CD14-positive monocyte (primary cell): Measurements from ENCODE around the gene UNC5A. TPM values are rescaled to one million over a fixed set of nuclear protein-coding genes. Genes with fewer than 3 reads are reported as not detected.
A peak's percentile ranks its signal among the peaks of the same experiment; 100 is the strongest.

Source experiments
- DNase-seq, 3 donors: peaks; one replicate each; pipeline ENCODE4 v3.0.0-alpha.2; 2011 to 2022
- H2AFZ ChIP-seq: 2 replicates; pipeline ENCODE4 v1.6.0; 2012; ENCODE audit warnings: mild to moderate bottlenecking, low read depth, low read length, inconsistent platforms; ENCODE audit not compliant: insufficient read depth, poor library complexity, severe bottlenecking
- H3K27ac ChIP-seq, 2 donors: 1 replicate in 1 of 2; 2 replicates in 1 of 2; pipeline ENCODE4 v1.5.1; 2012 to 2013; ENCODE audit warnings: low read length in 2 of 2, control low read depth in 1 of 2, inconsistent platforms in 1 of 2, low read depth in 1 of 2, mild to moderate bottlenecking in 1 of 2
- H3K27me3 ChIP-seq, 2 donors: one replicate each; pipeline versions ENCODE4 v1.6.0 to v1.6.1; 2011 to 2013; ENCODE audit warnings: low read length in 2 of 2; ENCODE audit not compliant: control insufficient read depth in 2 of 2, insufficient read depth in 2 of 2
- H3K36me3 ChIP-seq, 2 donors: replicated peaks in 1 of 2; 1 replicate in 1 of 2; 2 replicates in 1 of 2; pipeline versions ENCODE4 v1.5.1 to v1.6.1; 2012 to 2013; ENCODE audit warnings: low read length in 2 of 2, control low read depth in 1 of 2, inconsistent platforms in 1 of 2, mild to moderate bottlenecking in 1 of 2; ENCODE audit not compliant: insufficient read depth in 2 of 2, control insufficient read depth in 1 of 2
- H3K4me1 ChIP-seq, 2 donors: 1 replicate in 1 of 2; 2 replicates in 1 of 2; pipeline versions ENCODE4 v1.5.1 to v1.6.1; 2012 to 2013; ENCODE audit warnings: low read length in 2 of 2, control low read depth in 1 of 2, inconsistent platforms in 1 of 2, mild to moderate bottlenecking in 1 of 2, moderate library complexity in 1 of 2; ENCODE audit not compliant: insufficient read depth in 2 of 2, control insufficient read depth in 1 of 2
- H3K4me2 ChIP-seq: replicated peaks from 2 replicates; pipeline ENCODE3; 2012; ENCODE audit warnings: low read length, moderate library complexity, mild to moderate bottlenecking; ENCODE audit not compliant: poor library complexity, severe bottlenecking; ENCODE audit errors: extremely low read depth
- H3K4me3 ChIP-seq, 3 experiments: fragments of 200-600 bp in 1 of 3; sonication (generic) in 1 of 3; replicated peaks in 1 of 3; 1 replicate in 2 of 3; 2 replicates in 1 of 3; pipeline ENCODE4 v1.5.1; 2011 to 2013; ENCODE audit warnings: low read length in 3 of 3, mild to moderate bottlenecking in 3 of 3, control low read depth in 2 of 3, low read depth in 2 of 3, inconsistent platforms in 1 of 3, moderate library complexity in 1 of 3
- H3K79me2 ChIP-seq: 2 replicates; pipeline ENCODE4 v1.6.0; 2012; ENCODE audit warnings: mild to moderate bottlenecking, control low read depth, inconsistent platforms, low read length, moderate library complexity; ENCODE audit not compliant: insufficient read depth
- H3K9ac ChIP-seq: 2 replicates; pipeline ENCODE4 v1.6.0; 2017; ENCODE audit warnings: low read length, mild to moderate bottlenecking; ENCODE audit not compliant: insufficient read depth, poor library complexity, severe bottlenecking
- H3K9me3 ChIP-seq, 2 donors: replicated peaks in 1 of 2; 1 replicate in 1 of 2; 2 replicates in 1 of 2; pipeline versions ENCODE4 v1.5.1 to v1.6.1; 2012 to 2013; ENCODE audit warnings: low read length in 2 of 2, control low read depth in 1 of 2; ENCODE audit not compliant: control insufficient read depth in 1 of 2, insufficient read depth in 1 of 2
- H4K20me1 ChIP-seq: 2 replicates; pipeline ENCODE4 v1.6.0; 2012; ENCODE audit warnings: mild to moderate bottlenecking, low read length, control low read depth, moderate library complexity; ENCODE audit not compliant: insufficient read depth
- H3K27ac Mint-ChIP-seq, 7 donors: one replicate each; pipeline ENCODE4 v1.8.0; 2020; ENCODE audit warnings: mild to moderate bottlenecking in 7 of 7, mixed read lengths in 7 of 7, moderate library complexity in 6 of 7, inconsistent platforms in 2 of 7
- H3K27me3 Mint-ChIP-seq, 3 donors: one replicate each; pipeline ENCODE4 v1.8.0; 2021 to 2022; ENCODE audit warnings: low read depth in 3 of 3, mild to moderate bottlenecking in 3 of 3, mixed read lengths in 3 of 3, moderate library complexity in 3 of 3, inconsistent platforms in 1 of 3
- H3K36me3 Mint-ChIP-seq, 2 donors: one replicate each; pipeline ENCODE4 v1.8.0; 2020; ENCODE audit warnings: mixed read lengths in 2 of 2, inconsistent platforms in 1 of 2, mild to moderate bottlenecking in 1 of 2
- H3K4me1 Mint-ChIP-seq: one replicate; pipeline ENCODE4 v1.8.0; 2020; ENCODE audit warnings: mild to moderate bottlenecking, mixed read lengths
- H3K4me3 Mint-ChIP-seq, 2 donors: one replicate each; pipeline ENCODE4 v1.8.0; 2020; ENCODE audit warnings: mild to moderate bottlenecking in 2 of 2, mixed read lengths in 2 of 2, moderate library complexity in 1 of 2
- H3K9me3 Mint-ChIP-seq, 7 donors: one replicate each; pipeline ENCODE4 v1.8.0; 2020 to 2022; ENCODE audit warnings: mixed read lengths in 7 of 7, mild to moderate bottlenecking in 6 of 7, moderate library complexity in 6 of 7, inconsistent platforms in 2 of 7
- WGBS: methylation state at CpG from one replicate; pipeline ENCODE4 v1.1.5; 2013; ENCODE audit warnings: missing lambda C conversion rate; ENCODE audit not compliant: insufficient coverage; 5-methylcytosine and 5-hydroxymethylcytosine counted together
- intact Hi-C, 2 donors: fragments of 100-400 bp; cut with micrococcal nuclease; formaldehyde crosslinking; loops; one replicate each; pipeline versions ENCODE4 v1.15.0 to v1.15.1; 2023
- polyA plus RNA-seq, 3 donors: library from polyadenylated mRNA; depleted of rRNA in 1 of 3; unstranded in 2 of 3; stranded (reverse) in 1 of 3; fragments of 300-500 nt in 2 of 3; fragments of >200 nt in 1 of 3; fragmentation: Illumina TruSeq in 2 of 3; gene quantifications; 1 replicate in 2 of 3; 2 replicates in 1 of 3; pipeline ENCODE4 v1.2.3, GENCODE V29; 2012 to 2021
- TF ChIP-seq, protein P1 (sequence below): fragments of 200-600 bp; IDR thresholded peaks from one replicate; pipeline ENCODE4 v1.8.0; 2022; ENCODE audit warnings: antibody characterized with exemption, mild to moderate bottlenecking

The UNC5A gene
- polyA plus RNA-seq, 3 donors = 0.03 to 0.07 TPM; not detected in 1

DNA sequence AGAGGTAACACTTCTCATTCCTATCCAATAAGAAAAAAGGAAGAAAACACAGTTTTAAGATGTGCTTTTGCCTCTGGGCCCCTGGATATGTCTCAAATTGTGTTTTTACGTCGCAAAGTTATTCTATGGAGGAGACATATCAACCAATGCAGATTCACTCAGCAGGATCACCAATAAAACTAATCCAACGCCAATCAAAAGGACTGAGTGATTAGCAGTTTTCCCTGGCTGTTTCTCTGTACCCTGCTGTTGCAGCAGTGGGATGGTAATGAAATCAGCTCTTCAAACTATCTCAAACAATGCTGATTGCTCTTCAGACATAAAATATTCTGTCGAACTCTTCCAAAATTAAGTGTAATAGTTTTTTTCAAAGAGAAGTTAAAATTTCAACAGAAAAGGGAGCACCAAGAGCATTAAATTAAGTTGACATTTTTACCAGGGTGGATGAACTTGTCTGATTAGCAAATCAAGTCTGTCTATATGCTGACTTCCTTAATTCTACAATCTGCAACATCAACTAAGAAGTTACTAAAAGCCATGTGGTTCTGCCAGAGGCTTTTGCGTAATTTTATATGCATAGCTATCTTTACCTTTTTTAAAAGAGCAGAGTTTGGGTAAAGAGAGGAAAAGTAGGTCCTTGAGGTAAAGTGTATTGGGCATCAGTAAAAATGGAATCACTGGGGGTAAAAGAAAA is 98.5 kb downstream of the UNC5A start:
- Mint-ChIP-seq H3K36me3 (peaks cover 59 to 76% of the 10 kb centered on the region in 2 donors), H3K9me3 (no peaks in the 10 kb centered on the region), H3K4me3 (no peak overlapping the region), H3K27me3 (no peaks in the 10 kb centered on the region), H3K27ac (peak overlapping the region; percentile 63 to 94 (median 83)), H3K4me1 (peaks cover 37% of the 10 kb centered on the region)
- H3K4me1 ChIP-seq = peaks cover 26 to 34% of the 10 kb centered on the region in 2 donors
- H3K27ac ChIP-seq = peak overlapping the region in 1 of 2 donors; percentile 74
- peaks cover 11% of the 10 kb centered on the region for H3K79me2 ChIP-seq
- TF ChIP-seq, protein P1, sequence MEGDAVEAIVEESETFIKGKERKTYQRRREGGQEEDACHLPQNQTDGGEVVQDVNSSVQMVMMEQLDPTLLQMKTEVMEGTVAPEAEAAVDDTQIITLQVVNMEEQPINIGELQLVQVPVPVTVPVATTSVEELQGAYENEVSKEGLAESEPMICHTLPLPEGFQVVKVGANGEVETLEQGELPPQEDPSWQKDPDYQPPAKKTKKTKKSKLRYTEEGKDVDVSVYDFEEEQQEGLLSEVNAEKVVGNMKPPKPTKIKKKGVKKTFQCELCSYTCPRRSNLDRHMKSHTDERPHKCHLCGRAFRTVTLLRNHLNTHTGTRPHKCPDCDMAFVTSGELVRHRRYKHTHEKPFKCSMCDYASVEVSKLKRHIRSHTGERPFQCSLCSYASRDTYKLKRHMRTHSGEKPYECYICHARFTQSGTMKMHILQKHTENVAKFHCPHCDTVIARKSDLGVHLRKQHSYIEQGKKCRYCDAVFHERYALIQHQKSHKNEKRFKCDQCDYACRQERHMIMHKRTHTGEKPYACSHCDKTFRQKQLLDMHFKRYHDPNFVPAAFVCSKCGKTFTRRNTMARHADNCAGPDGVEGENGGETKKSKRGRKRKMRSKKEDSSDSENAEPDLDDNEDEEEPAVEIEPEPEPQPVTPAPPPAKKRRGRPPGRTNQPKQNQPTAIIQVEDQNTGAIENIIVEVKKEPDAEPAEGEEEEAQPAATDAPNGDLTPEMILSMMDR = no peak
- intact Hi-C loops = no loop called here
- WGBS = no CpG with 5 or more reads among the region's 5 CpGs
- peak overlapping the region in 1 of 3 experiments; percentile 19 for H3K4me3 ChIP-seq
- peak in 2 of 3 donors; percentile 58 to 64 for DNase-seq
- H3K27me3 ChIP-seq = no peaks in the 10 kb centered on the region
- peak overlapping the region; percentile 22 for H3K4me2 ChIP-seq
- no peak overlapping the region for H3K9ac ChIP-seq
- peaks cover 46 to 58% of the 10 kb centered on the region in 2 donors for H3K36me3 ChIP-seq
- no peaks in the 10 kb centered on the region for H3K9me3 ChIP-seq
- no peak overlapping the region for H2AFZ ChIP-seq
- peaks cover 3% of the 10 kb centered on the region for H4K20me1 ChIP-seq

DNA sequence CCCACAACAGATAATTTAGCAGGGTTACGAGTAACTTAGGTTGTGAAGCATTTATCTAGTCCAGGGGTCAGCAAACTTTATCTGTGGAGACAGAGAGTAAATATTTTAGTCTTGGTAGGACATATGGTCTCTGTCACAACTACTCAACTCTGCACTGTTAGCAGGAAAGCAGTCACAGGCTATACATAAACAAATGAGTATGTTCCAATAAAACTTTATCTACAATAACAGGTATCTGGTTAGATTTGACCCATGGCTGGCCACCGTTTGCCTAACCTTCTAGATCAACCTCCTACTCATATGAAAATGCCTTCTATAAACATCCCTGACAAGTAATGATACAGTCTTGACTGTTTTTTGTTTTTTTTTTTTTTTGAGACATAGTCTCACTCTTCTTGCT is 101.8 kb downstream of the UNC5A start:
- TF ChIP-seq, protein P1 = no peak
- Mint-ChIP-seq H3K4me3 (no peak overlapping the region), H3K27ac (peak overlapping the region in 2 of 7 donors; percentile 64 to 73), H3K9me3 (no peaks in the 10 kb centered on the region), H3K36me3 (peaks cover 43 to 70% of the 10 kb centered on the region in 2 donors), H3K27me3 (no peaks in the 10 kb centered on the region), H3K4me1 (peaks cover 32% of the 10 kb centered on the region)
- Histone ChIP-seq H3K4me3 (no peak overlapping the region), H3K9me3 (no peaks in the 10 kb centered on the region), H3K79me2 (peaks cover 34% of the 10 kb centered on the region), H3K4me1 (peaks cover 22 to 31% of the 10 kb centered on the region in 2 donors), H4K20me1 (peaks cover 16% of the 10 kb centered on the region), H2AFZ (no peak overlapping the region), H3K4me2 (no peak overlapping the region), H3K27me3 (no peaks in the 10 kb centered on the region), H3K36me3 (peaks cover 24 to 56% of the 10 kb centered on the region in 2 donors), H3K27ac (no peak overlapping the region), H3K9ac (no peak overlapping the region)
- WGBS = no CpG with 5 or more reads among the region's 2 CpGs
- no peak for DNase-seq
- intact Hi-C loops = no loop called here
